Osteoblast (primary cell): ENCODE results near the gene OR51S1. TPM values are rescaled to one million over a fixed set of nuclear protein-coding genes. Genes with fewer than 3 reads are reported as not detected.

Experiments
- DNase-seq: peaks from one replicate; pipeline ENCODE4 v3.0.0; 2011; ENCODE audit warnings: low spot score, mixed read lengths; ENCODE audit not compliant: insufficient read length; ENCODE audit errors: missing footprints
- H2AFZ ChIP-seq: 2 replicates; pipeline ENCODE4 v1.6.0; 2011; ENCODE audit warnings: mild to moderate bottlenecking, low read length
- H3K27ac ChIP-seq: 2 replicates; pipeline ENCODE4 v1.5.1; 2011; ENCODE audit warnings: mild to moderate bottlenecking, low read depth, low read length, moderate library complexity
- H3K27me3 ChIP-seq: 2 replicates; pipeline ENCODE4 v1.6.0; 2012; ENCODE audit warnings: mild to moderate bottlenecking, control low read depth, inconsistent platforms, low read length, moderate library complexity; ENCODE audit not compliant: insufficient read depth
- H3K36me3 ChIP-seq: 2 replicates; pipeline ENCODE4 v1.5.1; 2011; ENCODE audit warnings: mild to moderate bottlenecking, low read length, control low read depth, moderate library complexity; ENCODE audit not compliant: insufficient read depth
- H3K4me1 ChIP-seq: 2 replicates; pipeline ENCODE4 v1.5.1; 2011; ENCODE audit warnings: mild to moderate bottlenecking, low read length, control low read depth, moderate library complexity; ENCODE audit not compliant: insufficient read depth
- H3K4me2 ChIP-seq: 2 replicates; pipeline ENCODE4 v1.6.0; 2011; ENCODE audit warnings: mild to moderate bottlenecking, low read length; ENCODE audit not compliant: insufficient read depth
- H3K4me3 ChIP-seq: fragments of 200-600 bp; sonication (generic); 3 replicates; pipeline ENCODE4 v1.5.1; 2012; ENCODE audit warnings: mild to moderate bottlenecking, low read length, inconsistent platforms; ENCODE audit not compliant: insufficient read depth
- H3K79me2 ChIP-seq: 2 replicates; pipeline ENCODE4 v1.6.0; 2012; ENCODE audit warnings: mild to moderate bottlenecking, low read length, control low read depth, inconsistent platforms; ENCODE audit not compliant: insufficient read depth
- H3K9me3 ChIP-seq: 2 replicates; pipeline ENCODE4 v1.5.1; 2011; ENCODE audit warnings: low read depth, low read length, control low read depth
- H4K20me1 ChIP-seq: 2 replicates; pipeline ENCODE4 v1.6.0; 2012; ENCODE audit warnings: mild to moderate bottlenecking, low read length, control low read depth; ENCODE audit not compliant: insufficient read depth
- total RNA-seq: library from RNA; depleted of rRNA; stranded (reverse); fragments of >200 nt; gene quantifications from 2 replicates; pipeline ENCODE4 v1.2.3, GENCODE V29; 2012
- TF ChIP-seq, protein P1 (sequence below): IDR thresholded peaks from 2 replicates; pipeline ENCODE4 v1.5.1; 2011; ENCODE audit warnings: mild to moderate bottlenecking, low read depth, low read length, moderate library complexity; ENCODE audit errors: extremely low read depth

OR51S1 gene
- total RNA-seq, 1 donor, result not detected

- TF ChIP-seq, protein P1, sequence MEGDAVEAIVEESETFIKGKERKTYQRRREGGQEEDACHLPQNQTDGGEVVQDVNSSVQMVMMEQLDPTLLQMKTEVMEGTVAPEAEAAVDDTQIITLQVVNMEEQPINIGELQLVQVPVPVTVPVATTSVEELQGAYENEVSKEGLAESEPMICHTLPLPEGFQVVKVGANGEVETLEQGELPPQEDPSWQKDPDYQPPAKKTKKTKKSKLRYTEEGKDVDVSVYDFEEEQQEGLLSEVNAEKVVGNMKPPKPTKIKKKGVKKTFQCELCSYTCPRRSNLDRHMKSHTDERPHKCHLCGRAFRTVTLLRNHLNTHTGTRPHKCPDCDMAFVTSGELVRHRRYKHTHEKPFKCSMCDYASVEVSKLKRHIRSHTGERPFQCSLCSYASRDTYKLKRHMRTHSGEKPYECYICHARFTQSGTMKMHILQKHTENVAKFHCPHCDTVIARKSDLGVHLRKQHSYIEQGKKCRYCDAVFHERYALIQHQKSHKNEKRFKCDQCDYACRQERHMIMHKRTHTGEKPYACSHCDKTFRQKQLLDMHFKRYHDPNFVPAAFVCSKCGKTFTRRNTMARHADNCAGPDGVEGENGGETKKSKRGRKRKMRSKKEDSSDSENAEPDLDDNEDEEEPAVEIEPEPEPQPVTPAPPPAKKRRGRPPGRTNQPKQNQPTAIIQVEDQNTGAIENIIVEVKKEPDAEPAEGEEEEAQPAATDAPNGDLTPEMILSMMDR, result no peak
These were observed 2.0 kb upstream of the OR51S1 start for GRCh38 chr11:4851033-4851432.

GRCh38 chr11:4839851-4840549 is 9.0 kb downstream of the OR51S1 start:
- no peaks in the 10 kb centered on the region for H3K4me1 ChIP-seq
- no peak for DNase-seq
- no peak overlapping the region for H2AFZ ChIP-seq
- no peaks in the 10 kb centered on the region for H3K36me3 ChIP-seq
- no peak overlapping the region for H3K4me3 ChIP-seq
- no peaks in the 10 kb centered on the region for H3K79me2 ChIP-seq
- H3K4me2 ChIP-seq, result no peak overlapping the region
- H3K27me3 ChIP-seq, result no peaks in the 10 kb centered on the region
- H4K20me1 ChIP-seq, result no peaks in the 10 kb centered on the region
- H3K27ac ChIP-seq, result no peak overlapping the region
- TF ChIP-seq, protein P1, result no peak
- no peaks in the 10 kb centered on the region for H3K9me3 ChIP-seq

More at GRCh38 chr11:4851033-4851432, 2.0 kb upstream of the OR51S1 start:
- no peak overlapping the region for H3K4me3 ChIP-seq
- H3K27me3 ChIP-seq, result no peaks in the 10 kb centered on the region
- no peaks in the 10 kb centered on the region for H3K9me3 ChIP-seq
- H3K27ac ChIP-seq, result no peak overlapping the region
- no peak for DNase-seq
- H3K79me2 ChIP-seq, result no peaks in the 10 kb centered on the region
- H4K20me1 ChIP-seq, result no peaks in the 10 kb centered on the region
- no peaks in the 10 kb centered on the region for H3K4me1 ChIP-seq
- no peaks in the 10 kb centered on the region for H3K36me3 ChIP-seq
- no peak overlapping the region for H3K4me2 ChIP-seq
- H2AFZ ChIP-seq, result no peak overlapping the region

GRCh38 chr11:4830909-4831308 is 18.1 kb downstream of the OR51S1 start:
- no peak overlapping the region for H3K27ac ChIP-seq
- H3K27me3 ChIP-seq, result no peaks in the 10 kb centered on the region
- DNase-seq, result no peak
- no peak overlapping the region for H2AFZ ChIP-seq
- H3K9me3 ChIP-seq, result no peaks in the 10 kb centered on the region
- H3K36me3 ChIP-seq, result no peaks in the 10 kb centered on the region
- TF ChIP-seq, protein P1, result no peak
- no peaks in the 10 kb centered on the region for H3K79me2 ChIP-seq
- no peak overlapping the region for H3K4me2 ChIP-seq
- no peaks in the 10 kb centered on the region for H3K4me1 ChIP-seq
- no peaks in the 10 kb centered on the region for H4K20me1 ChIP-seq
- H3K4me3 ChIP-seq, result no peak overlapping the region

DNA sequence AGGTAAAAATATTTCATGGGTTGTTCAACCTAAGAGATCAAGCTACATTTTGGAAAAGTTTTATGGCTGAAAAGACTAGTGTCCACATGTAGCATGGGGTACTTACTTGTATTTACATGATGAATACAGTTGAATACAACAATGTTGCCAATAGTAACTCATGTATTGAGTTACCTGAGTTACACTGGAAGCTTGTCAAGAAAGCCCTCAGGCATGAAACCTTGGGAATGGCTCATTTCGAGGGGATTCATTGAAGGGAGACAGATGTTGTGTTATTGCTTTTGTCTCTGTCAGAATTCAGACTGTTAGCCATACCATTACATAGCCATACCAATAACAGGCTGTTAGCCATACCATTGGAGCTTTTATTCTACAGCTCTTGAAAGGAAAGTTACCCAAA is 18.7 kb downstream of the OR51S1 start:
- no peaks in the 10 kb centered on the region for H3K4me1 ChIP-seq
- TF ChIP-seq, protein P1, result no peak
- H3K36me3 ChIP-seq, result no peaks in the 10 kb centered on the region
- H3K27me3 ChIP-seq, result no peaks in the 10 kb centered on the region
- H3K4me2 ChIP-seq, result no peak overlapping the region
- H3K4me3 ChIP-seq, result no peak overlapping the region
- no peaks in the 10 kb centered on the region for H3K9me3 ChIP-seq
- no peaks in the 10 kb centered on the region for H4K20me1 ChIP-seq
- H2AFZ ChIP-seq, result no peak overlapping the region
- DNase-seq, result no peak
- no peak overlapping the region for H3K27ac ChIP-seq
- H3K79me2 ChIP-seq, result no peaks in the 10 kb centered on the region
